HL-60 (cell line): ENCODE data around the gene ERF.

Experiments used
- POLR2AphosphoS5 ChIP-seq: IDR thresholded peaks from 2 replicates; pipeline ENCODE4 v1.6.1; 2012; ENCODE audit warnings: low read depth
- SPI1 ChIP-seq: IDR thresholded peaks from 2 replicates; pipeline ENCODE4 v1.6.1; 2012; ENCODE audit warnings: low read depth, mild to moderate bottlenecking, borderline replicate concordance
- TF ChIP-seq, protein P1 (sequence below): IDR thresholded peaks from one replicate; pipeline ENCODE4 v1.5.1; 2011; ENCODE audit warnings: low read length, control low read depth, inconsistent platforms; ENCODE audit not compliant: insufficient read depth
- TF ChIP-seq, protein P2 (sequence below): IDR thresholded peaks from 2 replicates; pipeline ENCODE4 v1.6.1; 2012; ENCODE audit warnings: low read depth; ENCODE audit not compliant: insufficient replicate concordance

DNA sequence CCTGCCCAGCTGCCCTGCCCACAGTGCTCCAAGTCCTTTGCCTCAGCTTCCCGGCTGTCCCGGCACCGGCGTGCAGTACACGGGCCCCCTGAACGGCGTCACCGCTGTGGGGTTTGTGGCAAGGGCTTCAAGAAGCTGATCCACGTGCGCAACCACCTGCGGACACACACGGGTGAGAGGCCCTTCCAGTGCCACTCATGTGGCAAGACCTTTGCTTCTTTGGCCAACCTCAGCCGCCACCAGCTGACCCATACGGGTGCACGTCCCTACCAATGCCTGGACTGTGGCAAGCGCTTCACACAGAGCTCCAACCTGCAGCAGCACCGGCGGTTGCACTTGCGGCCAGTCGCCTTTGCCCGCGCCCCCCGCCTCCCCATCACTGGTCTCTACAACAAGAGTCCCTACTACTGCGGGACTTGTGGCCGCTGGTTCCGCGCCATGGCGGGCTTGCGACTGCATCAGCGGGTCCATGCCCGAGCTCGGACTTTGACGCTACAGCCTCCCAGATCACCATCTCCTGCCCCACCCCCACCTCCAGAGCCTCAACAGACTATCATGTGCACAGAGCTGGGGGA, 29.1 kb downstream of the ERF start:
- TF ChIP-seq, protein P1, sequence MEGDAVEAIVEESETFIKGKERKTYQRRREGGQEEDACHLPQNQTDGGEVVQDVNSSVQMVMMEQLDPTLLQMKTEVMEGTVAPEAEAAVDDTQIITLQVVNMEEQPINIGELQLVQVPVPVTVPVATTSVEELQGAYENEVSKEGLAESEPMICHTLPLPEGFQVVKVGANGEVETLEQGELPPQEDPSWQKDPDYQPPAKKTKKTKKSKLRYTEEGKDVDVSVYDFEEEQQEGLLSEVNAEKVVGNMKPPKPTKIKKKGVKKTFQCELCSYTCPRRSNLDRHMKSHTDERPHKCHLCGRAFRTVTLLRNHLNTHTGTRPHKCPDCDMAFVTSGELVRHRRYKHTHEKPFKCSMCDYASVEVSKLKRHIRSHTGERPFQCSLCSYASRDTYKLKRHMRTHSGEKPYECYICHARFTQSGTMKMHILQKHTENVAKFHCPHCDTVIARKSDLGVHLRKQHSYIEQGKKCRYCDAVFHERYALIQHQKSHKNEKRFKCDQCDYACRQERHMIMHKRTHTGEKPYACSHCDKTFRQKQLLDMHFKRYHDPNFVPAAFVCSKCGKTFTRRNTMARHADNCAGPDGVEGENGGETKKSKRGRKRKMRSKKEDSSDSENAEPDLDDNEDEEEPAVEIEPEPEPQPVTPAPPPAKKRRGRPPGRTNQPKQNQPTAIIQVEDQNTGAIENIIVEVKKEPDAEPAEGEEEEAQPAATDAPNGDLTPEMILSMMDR: no peak
- TF ChIP-seq POLR2AphosphoS5 (no peak), SPI1 (no peak)
- TF ChIP-seq, protein P2, sequence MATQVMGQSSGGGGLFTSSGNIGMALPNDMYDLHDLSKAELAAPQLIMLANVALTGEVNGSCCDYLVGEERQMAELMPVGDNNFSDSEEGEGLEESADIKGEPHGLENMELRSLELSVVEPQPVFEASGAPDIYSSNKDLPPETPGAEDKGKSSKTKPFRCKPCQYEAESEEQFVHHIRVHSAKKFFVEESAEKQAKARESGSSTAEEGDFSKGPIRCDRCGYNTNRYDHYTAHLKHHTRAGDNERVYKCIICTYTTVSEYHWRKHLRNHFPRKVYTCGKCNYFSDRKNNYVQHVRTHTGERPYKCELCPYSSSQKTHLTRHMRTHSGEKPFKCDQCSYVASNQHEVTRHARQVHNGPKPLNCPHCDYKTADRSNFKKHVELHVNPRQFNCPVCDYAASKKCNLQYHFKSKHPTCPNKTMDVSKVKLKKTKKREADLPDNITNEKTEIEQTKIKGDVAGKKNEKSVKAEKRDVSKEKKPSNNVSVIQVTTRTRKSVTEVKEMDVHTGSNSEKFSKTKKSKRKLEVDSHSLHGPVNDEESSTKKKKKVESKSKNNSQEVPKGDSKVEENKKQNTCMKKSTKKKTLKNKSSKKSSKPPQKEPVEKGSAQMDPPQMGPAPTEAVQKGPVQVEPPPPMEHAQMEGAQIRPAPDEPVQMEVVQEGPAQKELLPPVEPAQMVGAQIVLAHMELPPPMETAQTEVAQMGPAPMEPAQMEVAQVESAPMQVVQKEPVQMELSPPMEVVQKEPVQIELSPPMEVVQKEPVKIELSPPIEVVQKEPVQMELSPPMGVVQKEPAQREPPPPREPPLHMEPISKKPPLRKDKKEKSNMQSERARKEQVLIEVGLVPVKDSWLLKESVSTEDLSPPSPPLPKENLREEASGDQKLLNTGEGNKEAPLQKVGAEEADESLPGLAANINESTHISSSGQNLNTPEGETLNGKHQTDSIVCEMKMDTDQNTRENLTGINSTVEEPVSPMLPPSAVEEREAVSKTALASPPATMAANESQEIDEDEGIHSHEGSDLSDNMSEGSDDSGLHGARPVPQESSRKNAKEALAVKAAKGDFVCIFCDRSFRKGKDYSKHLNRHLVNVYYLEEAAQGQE: no peak
